ENCODE measurements around the gene ERVH48-1. TPM values are rescaled to one million over a fixed set of nuclear protein-coding genes. Genes with fewer than 3 reads are reported as not detected.

Gene ERVH48-1
- polyA plus RNA-seq, 2 of the 4 experiments (the other 2 are of a cell fraction): not detected

- ChIA-PET POLR2A (no interaction called here), CTCF (interaction anchor here (0.6 to 1.0 kb wide), 3 partner anchors 9 to 43 kb away, joined by 4 to 5 read pairs (median 5); no protein-coding TSS in a partner anchor)
- no peak for ATAC-seq
- Histone ChIP-seq H3K4me1 (peaks cover 6% of the 10 kb centered on the region; the same call in 1 of the 3 replicates), H3K4me3 (no peak overlapping the region), H3K27ac (no peak overlapping the region), H3K4me2 (no peak overlapping the region), H3K9me3 (no peaks in the 10 kb centered on the region)
- no peak for FAIRE-seq
- 96% methylated on average over 5 of the region's 18 CpGs for WGBS (ENCODE audit: missing lambda C conversion rate)
- DNase-seq (ENCODE audit: low read depth in 1 of 2, low spot score in 1 of 2): no peak
- TF ChIP-seq ZC3H11A (IDR thresholded peaks at IDR 0.05) (no peak), GATA3 (IDR thresholded peaks at IDR 0.05; ENCODE audit: borderline replicate concordance) (no peak)
Observed at GRCh38 chr21:42922918-42923317, 2.5 kb downstream of the ERVH48-1 start.

GRCh38 chr21:42921927-42922326 lies 3.5 kb downstream of the ERVH48-1 start:
- no peak for FAIRE-seq
- ChIA-PET POLR2A (no interaction called here), CTCF (no interaction called here)
- Histone ChIP-seq H3K27ac (no peak overlapping the region), H3K9me3 (no peaks in the 10 kb centered on the region), H3K4me3 (no peak overlapping the region), H3K4me2 (no peak overlapping the region), H3K4me1 (peaks cover 6% of the 10 kb centered on the region; the same call in 1 of the 3 replicates)
- no peak for TF ChIP-seq NPAS2 (CRISPR knock-in tag; IDR thresholded peaks at IDR 0.05; ENCODE audit: borderline replicate concordance)
- 94% methylated on average over 4 of the region's 4 CpGs for WGBS (ENCODE audit: missing lambda C conversion rate)
- no peak for ATAC-seq
- no peak for DNase-seq (ENCODE audit: low read depth in 1 of 2, low spot score in 1 of 2)

- Histone ChIP-seq H3K27ac (no peak overlapping the region), H3K4me2 (no peak overlapping the region), H3K4me1 (no peaks in the 10 kb centered on the region), H3K9me3 (no peaks in the 10 kb centered on the region), H3K4me3 (no peak overlapping the region)
- DNase-seq (ENCODE audit: low read depth in 1 of 2, low spot score in 1 of 2): no peak
- ATAC-seq: no peak
- WGBS (ENCODE audit: missing lambda C conversion rate): 78% methylated on average over 6 of the region's 6 CpGs
- ChIA-PET POLR2A (no interaction called here), CTCF (interaction anchor here (1.2 kb wide), 1 partner anchor 10 kb away, joined by 3 read pairs; no protein-coding TSS in a partner anchor)
- FAIRE-seq: no peak
- no peak for TF ChIP-seq HMGXB4 (CRISPR knock-in tag; IDR thresholded peaks at IDR 0.05; ENCODE audit: borderline replicate concordance)
- TF ChIP-seq USF2 (IDR thresholded peaks at IDR 0.05): no peak
- TF ChIP-seq RAD21 (conservative IDR thresholded peaks at IDR 0.05 in 1 of 2, IDR thresholded peaks at IDR 0.05 in 1 of 2): no peak
- TF ChIP-seq BHLHE40 (IDR thresholded peaks at IDR 0.05; ENCODE audit: low read depth, low read length): no peak
- no peak for TF ChIP-seq HOXB13 (CRISPR knock-in tag; IDR thresholded peaks at IDR 0.05; ENCODE audit: low read depth)
- TF ChIP-seq KDM1A (IDR thresholded peaks at IDR 0.05; ENCODE audit: low read depth): no peak
- TF ChIP-seq MAX (IDR thresholded peaks at IDR 0.05): no peak
- no peak for TF ChIP-seq EHF (CRISPR knock-in tag; IDR thresholded peaks at IDR 0.05)
- TF ChIP-seq HDAC2 (IDR thresholded peaks at IDR 0.05): no peak
- TF ChIP-seq CBX2 (IDR thresholded peaks at IDR 0.05; ENCODE audit: borderline replicate concordance, low read depth): no peak
- no peak for TF ChIP-seq ZNF302 (CRISPR knock-in tag; IDR thresholded peaks at IDR 0.05)
- no peak for TF ChIP-seq CHD4 (IDR thresholded peaks at IDR 0.05; ENCODE audit: borderline replicate concordance)
- TF ChIP-seq RFX5 (IDR thresholded peaks at IDR 0.05): no peak
- no peak for TF ChIP-seq ATOH8 (CRISPR knock-in tag; IDR thresholded peaks at IDR 0.05; ENCODE audit: low read depth)
Observed at GRCh38 chr21:42918291-42918690, 7.1 kb downstream of the ERVH48-1 start.

GRCh38 chr21:42913476-42913875 lies 12.0 kb downstream of the ERVH48-1 start:
- FAIRE-seq (no peak), DNase-seq (ENCODE audit: low read depth in 1 of 2, low spot score in 1 of 2) (no peak), ATAC-seq (peak in 1 of 2 experiments; percentile 32; a peak in 2 of 6 replicates)
- Histone ChIP-seq H3K4me1 (no peaks in the 10 kb centered on the region), H3K4me3 (no peak overlapping the region), H3K9me3 (no peaks in the 10 kb centered on the region), H3K4me2 (no peak overlapping the region), H3K27ac (no peak overlapping the region)
- POLR2A ChIA-PET: no interaction called here
- 78% methylated on average over 7 of the region's 7 CpGs for WGBS (ENCODE audit: missing lambda C conversion rate)
- CTCF ChIA-PET: interaction anchor here (0.7 to 2.5 kb wide), 2 partner anchors 10 to 233 kb away, joined by 3 to 5 read pairs; no protein-coding TSS in a partner anchor
- no peak for TF ChIP-seq MYC (IDR thresholded peaks at IDR 0.05; ENCODE audit: borderline replicate concordance, low read length)
- TF ChIP-seq JUNB (IDR thresholded peaks at IDR 0.05): no peak
- TF ChIP-seq CHD2 (IDR thresholded peaks at IDR 0.05; ENCODE audit: low read length, partially characterized antibody): no peak
- no peak for TF ChIP-seq ELK1 (IDR thresholded peaks at IDR 0.05; ENCODE audit: low read depth, low read length)
- no peak for TF ChIP-seq NR3C1 (IDR thresholded peaks at IDR 0.05)
- TF ChIP-seq ATOH8 (CRISPR knock-in tag; IDR thresholded peaks at IDR 0.05; ENCODE audit: low read depth): no peak
- no peak for TF ChIP-seq E2F6 (IDR thresholded peaks at IDR 0.05; ENCODE audit: borderline replicate concordance, low read depth)
